ENCODE data around the gene CLDN11. TPM values are rescaled to one million over a fixed set of nuclear protein-coding genes. Genes with fewer than 3 reads are reported as not detected.

The CLDN11 gene
- 32.0 TPM for polyA plus RNA-seq (2013, experiment 1 of 2; ENCODE audit: insufficient read length)
- polyA plus RNA-seq (2013, experiment 2 of 2; ENCODE audit: insufficient read length), result 32.0 TPM

DNA sequence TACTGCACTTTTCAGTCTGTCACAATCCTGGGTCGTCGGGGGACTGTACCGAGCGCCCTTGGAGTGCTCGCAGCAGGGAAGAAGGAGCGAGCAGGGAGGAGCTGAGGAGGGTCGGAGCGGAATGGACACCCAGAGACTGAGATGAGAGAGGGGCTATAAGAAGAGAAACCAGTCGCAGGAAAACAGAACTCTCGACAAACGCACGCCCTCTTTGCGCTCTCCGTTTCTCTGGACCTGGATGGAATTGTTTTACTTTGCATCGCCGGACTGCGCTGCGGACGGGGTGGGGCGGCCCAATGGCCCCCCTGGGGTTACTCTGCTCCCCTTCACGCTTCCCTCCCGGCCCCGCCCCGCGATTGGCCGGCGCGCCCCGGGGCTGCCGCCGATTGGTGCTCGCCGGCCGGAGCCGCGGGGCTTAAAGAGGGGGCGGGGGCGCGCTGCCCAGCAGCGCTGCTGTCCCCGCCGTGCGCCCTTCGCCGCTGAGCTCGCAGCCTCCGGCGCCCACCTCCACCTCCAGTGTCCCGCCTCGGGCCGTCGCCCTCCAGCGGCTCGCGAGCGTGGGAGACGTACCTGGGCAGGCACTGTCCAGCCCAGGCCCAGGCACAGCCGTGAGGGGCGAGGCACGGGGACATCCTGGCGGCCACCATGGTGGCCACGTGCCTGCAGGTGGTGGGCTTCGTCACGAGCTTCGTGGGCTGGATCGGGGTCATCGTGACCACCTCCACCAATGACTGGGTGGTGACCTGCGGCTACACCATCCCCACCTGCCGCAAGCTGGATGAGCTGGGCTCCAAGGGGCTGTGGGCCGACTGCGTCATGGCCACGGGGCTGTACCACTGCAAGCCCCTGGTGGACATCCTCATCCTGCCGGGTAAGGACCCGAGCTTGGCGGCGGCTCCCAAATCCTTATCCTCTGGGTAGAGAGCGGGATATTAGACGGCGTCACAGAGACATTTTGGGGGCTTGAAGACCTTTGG, at the start of gene CLDN11:
CLDN11 (plus strand) TSS at position 447 of the 977 bp plus-strand sequence; CDS start at position 646, 199 bp downstream.
- DNase-seq, result peak; percentile 53

DNA sequence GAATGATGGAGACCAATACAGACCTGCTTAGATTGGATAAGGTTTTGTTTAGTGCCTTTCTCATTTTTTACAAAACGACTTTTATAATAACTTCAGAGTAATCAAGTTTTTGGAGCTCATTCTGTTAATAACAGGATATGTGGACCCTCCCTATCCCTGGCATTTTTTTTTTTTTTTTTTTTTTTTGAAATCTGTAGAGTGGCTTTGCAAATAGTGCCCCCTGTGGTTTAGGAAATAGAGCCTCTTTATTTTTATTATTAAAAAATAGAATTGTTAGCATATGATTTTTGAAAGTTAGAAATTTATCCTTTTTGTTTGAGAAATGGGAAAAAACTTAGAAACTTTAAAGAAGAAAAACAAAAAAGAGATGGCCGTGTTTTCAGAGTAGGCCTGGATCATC, 49.7 kb upstream of the CLDN11 start:
- no peak for DNase-seq

DNA sequence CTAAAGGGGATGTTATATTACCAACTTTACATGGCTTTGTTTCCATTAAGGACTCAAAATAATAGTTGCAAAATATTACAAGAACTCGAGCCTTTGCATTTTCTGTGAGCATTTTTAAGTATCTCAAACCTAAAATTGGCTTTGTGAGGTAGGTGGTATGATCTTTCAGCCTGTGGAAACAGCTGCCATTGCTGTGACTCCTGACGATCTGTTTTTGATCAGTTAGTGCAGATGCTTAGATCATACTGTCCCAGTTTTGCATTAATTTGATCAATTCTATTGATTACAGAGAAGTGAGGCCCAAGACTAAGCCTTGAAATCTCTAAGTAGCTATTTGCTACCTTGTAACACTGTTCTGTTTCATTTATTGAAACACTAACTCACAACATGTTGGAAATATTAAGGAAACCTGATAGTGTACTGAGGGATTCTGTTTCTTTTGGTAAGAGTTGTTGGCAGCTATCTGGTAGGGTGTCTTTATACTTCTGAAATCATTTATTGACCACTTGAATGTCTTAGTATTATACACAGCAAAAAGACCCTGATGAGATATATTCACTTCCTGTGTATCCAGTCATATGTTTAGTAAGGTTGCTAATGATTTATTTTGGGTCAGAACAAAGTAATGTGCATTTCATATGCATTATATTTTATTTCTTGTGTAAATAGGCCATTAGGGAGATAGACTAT, 46.3 kb upstream of the CLDN11 start:
- DNase-seq, result no peak

DNA sequence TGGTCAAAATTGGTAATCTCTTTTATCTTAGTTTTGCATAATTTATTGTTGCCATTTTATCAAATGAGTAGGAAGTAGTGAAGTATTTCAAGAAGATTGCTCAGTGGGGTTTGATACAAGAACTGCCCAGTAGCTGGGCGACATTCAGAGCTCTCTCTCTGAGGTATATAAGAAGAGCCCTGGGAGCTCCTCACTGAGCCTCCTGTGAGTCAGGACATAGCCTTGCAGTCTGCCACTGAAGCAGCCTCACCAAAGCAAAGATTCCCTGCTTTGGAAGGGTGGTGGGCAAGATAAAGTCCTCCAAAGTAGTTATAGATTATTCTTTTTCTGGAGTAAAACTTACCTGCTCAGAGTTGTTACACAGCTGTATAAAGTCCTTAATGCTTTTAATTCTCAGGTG, 35.1 kb upstream of the CLDN11 start:
- DNase-seq, result peak; percentile 27

DNA sequence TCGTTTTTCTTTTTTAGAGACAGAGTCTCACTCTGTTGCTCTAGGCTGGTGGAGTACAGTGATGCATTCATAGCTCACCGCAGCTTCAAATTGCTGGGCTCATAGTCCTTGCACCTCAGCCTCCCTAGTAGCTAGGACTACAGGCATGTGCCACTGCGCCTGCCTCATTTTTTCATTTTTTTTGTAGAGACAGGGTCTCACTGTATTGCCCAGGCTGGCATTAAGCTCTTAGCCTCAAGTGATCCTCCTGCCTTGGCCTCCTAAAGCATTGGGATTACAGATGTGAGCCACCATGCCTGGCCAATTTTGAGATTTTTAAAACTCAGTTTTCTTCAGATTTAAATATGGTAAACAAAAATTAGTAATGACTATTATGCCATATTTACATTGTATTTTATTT, 32.2 kb upstream of the CLDN11 start:
- DNase-seq, result no peak

DNA sequence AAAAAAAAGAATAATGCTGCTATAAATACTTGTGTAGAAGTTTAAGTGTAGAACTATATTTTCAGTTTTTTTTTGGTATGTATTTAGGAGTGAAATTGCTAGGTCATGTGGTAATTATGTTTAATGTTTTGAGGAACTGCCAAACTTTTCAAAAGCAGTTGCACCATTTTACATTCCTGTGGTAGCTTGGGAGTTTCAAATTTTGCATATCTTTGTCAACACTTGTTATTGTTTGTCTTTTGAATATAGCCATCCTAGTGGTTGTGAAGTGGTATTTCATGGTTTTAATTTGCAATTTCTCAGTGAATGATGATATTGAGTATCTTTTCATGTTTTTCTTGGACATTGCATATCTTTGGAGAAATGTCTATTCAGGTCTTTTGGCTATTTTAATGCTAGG, 30.7 kb upstream of the CLDN11 start:
- peak; percentile 46 for DNase-seq

DNA sequence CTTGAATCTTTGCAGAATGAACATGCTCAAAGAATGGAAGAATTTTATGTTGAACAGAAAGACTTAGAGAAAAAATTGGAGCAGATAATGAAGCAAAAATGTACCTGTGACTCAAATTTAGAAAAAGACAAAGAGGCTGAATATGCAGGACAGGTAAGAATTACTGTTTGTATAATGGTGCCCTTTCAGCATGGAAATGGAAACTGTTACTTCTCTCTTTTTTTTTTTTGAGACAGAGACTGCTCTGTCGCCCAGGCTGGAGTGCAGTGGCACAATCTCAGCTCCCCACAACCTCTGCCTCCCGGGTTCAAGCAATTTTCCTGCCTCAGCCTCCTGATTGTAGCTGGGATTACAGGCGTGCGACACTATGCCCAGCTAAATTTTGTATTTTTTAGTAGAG, 27.6 kb upstream of the CLDN11 start:
- no peak for DNase-seq

DNA sequence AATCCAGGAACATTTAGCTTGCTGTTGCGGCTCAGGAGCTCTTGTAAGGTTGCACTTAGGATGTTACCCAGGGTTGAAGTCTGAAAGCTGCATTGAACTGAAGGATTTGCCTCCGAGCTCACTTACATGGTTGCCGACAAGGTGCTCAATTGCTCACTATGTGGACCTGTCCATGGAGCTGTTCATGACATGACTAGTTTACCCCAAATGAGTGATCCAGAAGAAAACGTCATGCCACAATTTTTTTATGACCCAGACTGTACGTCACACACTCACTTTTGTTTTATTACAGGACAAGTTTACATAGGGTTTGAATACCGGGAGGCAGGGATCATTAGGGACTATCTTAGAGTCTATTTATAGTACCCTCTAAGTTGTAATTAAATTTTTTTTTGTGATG, 21.0 kb upstream of the CLDN11 start:
- no peak for DNase-seq

DNA sequence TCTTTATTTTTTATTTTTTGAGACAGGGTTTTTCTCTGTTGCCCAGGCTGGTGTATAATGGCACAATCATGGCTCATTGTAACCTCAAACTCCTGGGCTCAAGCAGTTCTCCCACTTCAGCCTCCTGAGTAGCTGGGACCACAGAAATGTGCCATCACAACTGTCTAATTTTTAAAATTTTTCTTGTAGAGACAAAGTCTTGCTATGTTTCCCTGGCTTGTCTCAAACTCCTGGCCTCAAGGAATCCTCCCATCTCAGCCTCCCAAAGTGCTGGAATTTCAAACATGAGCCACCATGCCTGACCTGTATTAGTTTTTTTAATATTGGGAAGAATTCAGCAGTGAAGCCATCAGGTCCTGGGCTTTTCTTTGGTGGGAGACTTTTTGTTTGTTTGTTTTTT, 13.6 kb upstream of the CLDN11 start:
- no peak for DNase-seq

DNA sequence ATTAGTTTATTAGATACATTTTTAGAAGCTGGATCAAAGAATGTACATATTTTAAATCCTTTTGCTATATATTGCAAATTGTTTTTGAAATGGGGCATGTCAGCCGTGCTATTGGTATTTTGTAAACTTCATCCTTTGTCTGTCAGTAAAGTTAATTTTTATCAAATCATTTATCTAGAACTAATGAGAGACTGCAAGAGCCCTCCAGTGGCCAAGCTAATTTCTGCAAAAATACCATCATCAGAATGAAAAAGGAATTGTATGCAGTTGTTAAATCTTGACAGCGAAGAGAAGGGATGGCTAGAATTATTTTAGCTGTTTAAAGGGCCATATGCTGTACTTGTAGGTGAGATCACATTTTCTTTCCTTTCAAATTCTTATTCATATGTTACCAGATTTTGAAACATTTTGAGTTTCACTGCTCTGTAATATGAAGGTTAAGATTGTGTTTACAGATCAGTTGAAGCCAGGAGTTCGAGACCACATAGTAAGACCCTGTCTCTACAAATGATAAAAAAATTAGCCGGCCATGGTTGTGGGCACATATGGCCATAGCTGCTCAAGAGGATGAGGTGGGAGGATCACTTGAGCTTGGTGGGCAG, 8.1 kb upstream of the CLDN11 start:
- peak; percentile 36 for DNase-seq

DNA sequence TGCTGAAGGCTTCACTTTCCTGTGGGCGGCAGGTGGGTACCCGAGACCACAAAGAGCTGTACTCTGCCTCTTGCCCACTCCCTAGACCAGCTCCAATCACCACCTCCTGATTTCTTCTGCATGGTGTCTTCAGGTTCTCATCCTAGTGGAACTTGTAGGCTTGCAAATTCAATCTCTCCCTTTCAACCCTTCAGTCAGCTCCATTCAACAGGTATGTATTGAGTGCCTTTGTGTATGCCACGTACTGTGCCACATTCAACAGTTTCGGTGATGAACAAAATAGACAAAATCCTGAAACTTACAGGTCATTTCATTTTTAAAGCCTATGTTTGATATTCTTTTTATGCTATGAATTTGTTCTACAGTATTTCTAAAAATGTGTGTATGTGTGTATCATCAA, 5.4 kb upstream of the CLDN11 start:
- DNase-seq, result no peak

DNA sequence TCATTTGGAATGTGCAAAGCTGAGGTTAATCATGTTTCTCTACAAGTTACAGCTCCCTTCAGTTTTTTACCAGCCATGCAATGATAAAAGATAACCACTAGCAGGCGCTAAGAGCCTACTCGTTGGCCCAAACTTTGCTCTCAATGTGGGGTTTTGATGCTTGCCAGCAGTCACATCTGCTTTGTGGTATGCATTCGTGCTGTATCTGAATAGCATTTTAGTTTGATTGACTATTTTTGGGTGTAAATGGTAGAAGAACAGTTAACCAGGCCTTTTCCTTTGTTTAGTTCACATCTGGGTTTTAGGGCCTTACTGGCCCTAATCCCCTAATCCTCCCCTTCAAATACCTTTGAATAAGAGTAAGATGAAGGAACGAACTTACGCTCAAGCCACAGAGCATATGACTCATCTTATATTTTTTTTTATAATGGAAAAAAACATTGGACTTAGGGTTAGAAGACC, 4.4 kb upstream of the CLDN11 start:
- DNase-seq, result peak; percentile 90

DNA sequence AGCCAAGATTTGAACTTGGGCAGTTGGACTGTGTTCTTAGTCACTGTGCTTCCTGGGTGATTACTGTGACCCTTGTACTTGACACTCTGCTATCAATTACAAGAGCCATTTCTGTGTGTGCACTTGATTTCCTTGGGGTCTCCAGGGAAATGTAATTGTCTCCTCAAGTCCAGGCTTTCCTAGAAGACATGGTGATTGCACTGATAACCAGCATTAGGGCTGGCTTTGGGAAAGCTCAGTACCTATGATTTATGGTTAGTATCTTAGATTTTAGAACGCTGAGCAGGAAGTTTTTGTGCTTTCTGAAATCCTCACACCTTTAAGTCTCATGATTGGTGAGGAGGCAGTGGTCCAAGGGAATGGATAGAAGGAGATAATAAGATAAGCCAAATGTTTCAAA, 1.6 kb upstream of the CLDN11 start:
- no peak for DNase-seq

DNA sequence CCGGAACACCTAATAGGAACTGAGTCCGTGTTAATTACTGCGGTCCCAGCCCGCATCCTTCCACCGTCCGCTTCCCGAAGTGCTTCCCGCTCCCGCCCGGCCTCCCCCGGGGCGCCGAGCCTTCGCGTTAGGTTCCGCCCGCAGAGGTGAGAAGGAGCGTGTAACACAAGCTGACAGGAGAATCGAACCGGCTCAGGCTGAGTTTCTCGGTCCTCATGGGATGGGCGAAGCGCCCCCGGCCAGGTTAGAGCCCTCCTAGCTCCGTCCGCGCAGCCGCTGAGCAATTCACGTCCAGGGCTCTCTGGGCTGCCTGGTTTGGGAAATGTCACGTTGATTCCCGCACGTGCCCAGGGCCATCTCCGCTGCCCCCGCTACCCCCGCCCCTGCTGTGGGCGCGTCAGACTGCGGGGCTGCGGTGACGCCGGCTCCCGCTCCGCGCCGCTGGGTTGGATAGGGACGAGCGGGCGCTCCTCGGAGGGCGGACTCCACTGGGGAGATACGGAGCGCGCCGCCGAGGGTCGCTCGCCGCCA, 954 bp downstream of the CLDN11 start:
- DNase-seq, result peak; percentile 45

DNA sequence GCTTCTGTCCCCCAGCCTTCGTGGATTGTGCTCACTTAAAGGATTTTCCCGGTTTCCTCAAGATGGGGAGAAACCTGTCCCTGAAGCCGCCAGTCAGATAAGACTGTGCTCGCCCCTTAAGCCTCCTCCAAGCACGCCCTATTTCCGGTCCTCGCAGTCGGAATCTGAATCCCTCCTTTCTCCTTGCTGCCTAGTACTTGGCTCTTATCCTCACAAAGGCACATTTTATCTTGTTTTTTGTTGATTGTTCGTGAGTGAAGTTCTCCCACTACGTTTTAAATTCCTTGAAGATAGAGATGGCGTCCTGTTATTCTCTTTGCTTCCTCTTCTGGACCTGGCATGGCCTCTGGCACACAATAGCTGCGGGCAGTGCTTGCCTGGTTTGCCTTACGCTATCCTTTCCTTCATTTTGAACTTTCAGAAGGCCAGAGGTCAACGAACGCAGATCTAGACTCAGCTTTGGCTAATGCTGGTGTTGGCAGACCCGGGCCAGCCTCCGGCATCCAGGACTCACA, 1.7 kb downstream of the CLDN11 start:
- peak; percentile 22 for DNase-seq

DNA sequence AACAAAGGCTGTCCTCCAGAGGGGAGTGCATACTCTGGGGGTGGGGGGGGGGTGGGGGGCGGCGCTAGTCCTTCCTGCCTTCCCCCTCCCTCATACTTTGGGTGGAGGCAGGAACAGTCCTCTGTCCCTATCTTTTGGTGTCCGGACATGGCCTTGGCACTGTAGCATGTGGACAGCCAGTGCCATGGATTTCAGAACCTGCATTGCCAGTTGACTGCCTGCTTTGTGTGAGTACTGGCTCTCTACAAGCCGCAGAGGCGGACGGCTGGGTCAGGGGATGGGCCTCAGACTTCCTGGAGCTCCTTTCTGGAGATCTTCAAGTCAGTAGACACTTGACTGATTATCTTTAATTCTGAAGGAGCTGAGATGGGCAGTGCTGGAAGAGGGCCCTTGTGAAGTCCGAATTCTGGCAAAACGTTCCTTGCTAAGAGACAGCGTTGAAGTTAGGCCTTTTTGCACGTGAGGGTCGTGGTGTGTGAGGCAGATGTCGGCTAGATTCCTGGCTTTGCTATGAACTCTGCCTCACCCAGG, 2.5 kb downstream of the CLDN11 start:
- DNase-seq, result peak; percentile 35

DNA sequence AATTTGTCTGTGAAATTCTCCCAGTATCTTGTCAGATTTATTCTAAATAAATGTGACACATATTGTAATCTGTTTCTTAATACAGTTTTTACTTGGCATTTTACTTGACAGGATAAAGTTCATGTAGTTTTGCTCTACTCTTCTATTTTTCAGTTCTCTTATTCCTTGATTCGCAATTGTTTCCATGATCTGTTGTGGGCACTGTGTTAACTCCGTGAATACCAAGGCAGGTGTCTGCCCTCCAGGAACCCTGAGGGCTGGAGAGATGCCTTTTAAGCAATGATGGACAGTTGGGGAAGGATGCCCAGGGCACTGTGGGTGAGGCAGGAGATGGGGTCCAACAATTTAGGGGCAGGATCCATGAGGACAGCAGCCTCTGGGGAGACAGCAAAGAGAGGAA, 3.1 kb downstream of the CLDN11 start:
- no peak for DNase-seq

DNA sequence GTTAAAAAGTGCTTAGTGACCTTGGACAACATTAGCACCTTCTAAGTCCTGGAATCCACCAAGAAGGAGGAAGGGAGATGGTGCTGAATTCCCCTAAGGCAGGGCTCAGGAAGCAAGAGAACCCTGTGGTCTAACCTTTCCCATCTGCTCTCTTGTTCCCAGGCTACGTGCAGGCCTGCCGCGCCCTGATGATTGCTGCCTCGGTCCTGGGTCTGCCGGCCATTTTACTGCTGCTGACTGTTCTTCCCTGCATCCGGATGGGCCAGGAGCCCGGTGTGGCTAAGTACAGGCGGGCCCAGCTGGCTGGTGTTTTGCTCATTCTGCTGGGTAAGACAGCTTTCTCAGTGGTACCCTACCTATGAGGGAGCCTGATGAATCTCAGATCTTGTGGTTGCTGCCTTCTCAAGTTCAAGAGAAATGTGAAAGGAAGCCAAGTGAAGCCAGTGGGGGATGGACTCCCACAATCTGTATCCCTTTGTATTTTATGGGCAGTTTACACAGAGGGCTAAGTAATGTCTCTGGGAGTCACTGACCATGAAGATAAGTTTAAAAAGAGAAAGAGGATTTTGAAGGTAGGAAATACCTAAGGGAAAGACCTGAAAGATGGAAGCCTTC, 4.4 kb downstream of the CLDN11 start:
- DNase-seq, result no peak

DNA sequence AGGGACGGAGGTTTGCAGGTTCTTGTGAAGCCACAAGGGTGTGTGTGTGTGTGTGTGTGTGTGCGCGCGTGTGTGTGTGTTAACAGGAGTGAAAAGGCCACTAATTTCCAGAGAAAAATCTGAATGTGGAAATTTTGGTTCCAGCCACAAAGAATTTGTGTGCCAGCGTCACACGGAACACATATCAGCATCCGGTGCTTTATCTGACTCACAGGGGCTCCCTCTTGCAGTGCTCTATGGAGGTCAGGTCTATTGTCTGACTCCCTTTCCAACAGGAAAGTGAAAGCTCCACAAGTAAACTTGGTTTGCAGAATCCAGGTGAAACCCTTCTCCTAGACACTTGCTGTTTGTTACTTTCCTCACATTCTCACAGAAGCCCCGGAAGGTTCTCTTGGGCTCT, 6.2 kb downstream of the CLDN11 start:
- no peak for DNase-seq

DNA sequence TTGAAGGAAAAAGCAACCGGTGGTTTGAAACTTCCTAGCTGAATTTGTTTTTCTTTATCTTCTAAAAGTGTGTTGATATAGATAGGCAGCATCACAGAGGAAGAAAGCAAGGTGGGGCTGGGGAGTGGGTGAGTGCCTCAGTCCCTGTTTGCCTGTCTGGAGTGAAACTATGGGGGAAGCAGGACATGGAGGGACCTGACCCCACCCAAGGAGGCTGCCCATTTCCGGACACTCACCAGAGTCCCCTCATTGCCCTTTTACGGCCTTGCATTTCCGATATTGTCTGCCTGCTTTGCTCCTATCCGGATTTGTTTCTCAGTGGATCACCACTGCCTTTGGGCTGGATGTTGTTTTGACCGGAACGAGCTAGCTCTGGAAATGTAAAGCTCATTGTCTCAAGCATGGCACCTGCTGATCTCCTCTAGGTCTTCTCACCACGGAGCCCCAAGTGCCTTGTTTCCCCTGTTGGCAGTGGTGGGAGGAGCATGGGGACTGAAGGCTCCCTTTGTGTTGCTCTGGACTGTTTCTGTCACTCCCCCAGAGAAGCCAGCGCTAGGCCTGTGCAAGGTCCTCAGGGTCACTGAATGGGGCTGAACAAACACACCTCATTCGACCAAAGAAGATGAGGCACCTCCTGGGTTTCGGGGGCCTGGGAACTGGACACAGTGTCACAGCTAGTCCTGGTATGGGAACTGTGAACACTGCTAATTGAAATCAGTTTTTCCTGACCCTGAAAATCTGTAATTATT, 7.0 kb downstream of the CLDN11 start:
- no peak for DNase-seq

DNA sequence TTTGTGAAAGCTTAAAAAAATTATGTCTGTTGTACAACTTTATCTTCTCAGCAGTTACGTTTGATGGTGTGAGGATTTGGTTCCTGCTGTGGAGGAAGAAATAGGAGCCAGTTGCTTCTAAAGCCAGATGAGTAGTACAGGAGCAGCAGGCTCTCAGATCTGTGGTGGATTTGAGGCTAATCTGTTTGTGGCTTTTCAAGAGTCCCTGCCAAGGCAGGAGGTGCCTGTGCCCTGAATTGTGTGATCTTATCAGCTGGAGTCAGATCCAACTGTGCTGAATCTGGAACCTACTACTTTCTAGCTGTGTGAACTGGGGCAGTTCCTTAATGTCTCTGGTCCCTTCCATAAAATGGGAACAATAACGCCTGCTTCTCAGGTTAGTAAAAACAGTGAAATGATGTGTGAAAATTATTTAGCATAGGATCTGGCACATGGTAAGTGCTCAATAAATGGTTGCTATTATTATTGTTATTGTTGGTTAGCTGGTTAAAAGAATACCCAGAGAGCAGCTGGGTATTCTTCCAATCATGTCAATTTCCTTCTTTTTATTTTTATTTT, 7.7 kb downstream of the CLDN11 start:
- DNase-seq, result no peak
